Natural killer cell treated with Interleukin-12 subunit alpha and Interleukin-12 subunit beta and Interleukin-15 and Interleukin-18, amount 100 ng/mL, for 72 hours (primary cell): ENCODE data around the gene INF2. TPM values are rescaled to one million over a fixed set of nuclear protein-coding genes. Genes with fewer than 3 reads are reported as not detected.
A peak's percentile ranks its signal among the peaks of the same experiment; 100 is the strongest.
"Not testable (repeated sequence)": the region's sequence is repeated elsewhere in the genome, so short reads cannot be mapped to it uniquely, and the experiment has no call there.

Experiments used
- ATAC-seq, 2 donors: fragments of 150-1000 bp; cut with Tn5 transposase in 1 of 2; sonication (Bioruptor Pico), chemical (Tn5 transposase) in 1 of 2; 2 replicates each; pipeline ENCODE4 v1.10.0; 2021
- DNase-seq: peaks from one replicate; pipeline ENCODE4 v3.0.0; 2022; ENCODE audit warnings: low spot score
- H3K27ac Mint-ChIP-seq, 2 donors: 1 replicate in 1 of 2; 2 replicates in 1 of 2; pipeline ENCODE4 v1.8.0; 2022; ENCODE audit warnings: mixed read lengths in 2 of 2, mild to moderate bottlenecking in 1 of 2, moderate library complexity in 1 of 2
- H3K27me3 Mint-ChIP-seq, 2 donors: 1 replicate in 1 of 2; 2 replicates in 1 of 2; pipeline ENCODE4 v1.8.0; 2022; ENCODE audit warnings: mixed read lengths in 2 of 2
- H3K36me3 Mint-ChIP-seq: one replicate; pipeline ENCODE4 v1.8.0; 2022; ENCODE audit warnings: mixed read lengths
- H3K4me1 Mint-ChIP-seq, 2 donors: 1 replicate in 1 of 2; 2 replicates in 1 of 2; pipeline ENCODE4 v1.8.0; 2022; ENCODE audit warnings: low read depth in 2 of 2, mixed read lengths in 2 of 2, mild to moderate bottlenecking in 1 of 2
- H3K4me3 Mint-ChIP-seq: one replicate; pipeline ENCODE4 v1.8.0; 2022; ENCODE audit warnings: mixed read lengths
- H3K9me3 Mint-ChIP-seq: 2 replicates; pipeline ENCODE4 v1.8.0; 2022; ENCODE audit warnings: mixed read lengths
- total RNA-seq, 2 donors: library from RNA; stranded (reverse); gene quantifications; one replicate each; pipeline ENCODE4 v1.2.3, GENCODE V29; 2022

INF2 gene
- total RNA-seq, 2 donors from 2014 or later, result 19.2 to 44.9 TPM

DNA sequence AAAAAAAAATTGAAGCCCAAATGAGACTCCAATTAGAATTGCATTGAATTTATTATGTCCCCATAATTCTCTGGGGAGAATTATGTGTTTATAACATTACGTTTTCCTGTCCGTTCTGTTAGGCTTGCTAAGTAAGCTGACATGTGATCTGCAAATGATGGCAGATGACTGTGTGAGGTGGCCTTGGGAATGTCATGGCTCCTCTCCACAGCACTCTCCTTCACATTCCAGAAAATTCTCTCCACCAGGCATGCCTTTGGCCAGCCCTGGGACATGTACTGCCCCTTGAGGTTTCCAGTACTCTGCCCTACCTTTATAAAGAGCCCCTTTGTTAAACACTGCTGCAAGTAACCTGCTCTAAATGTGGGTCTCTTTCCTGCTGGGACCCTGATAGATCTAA is 28.3 kb upstream of the INF2 start:
- DNase-seq (peak; percentile 18), ATAC-seq (no peak)
- Mint-ChIP-seq H3K36me3 (peaks cover 11% of the 10 kb centered on the region), H3K4me3 (no peak overlapping the region), H3K9me3 (no peaks in the 10 kb centered on the region), H3K27me3 (peaks cover 28 to 31% of the 10 kb centered on the region in 2 donors), H3K27ac (peak overlapping the region in 1 of 2 donors; percentile 39), H3K4me1 (peaks cover 10 to 14% of the 10 kb centered on the region in 2 donors)

DNA sequence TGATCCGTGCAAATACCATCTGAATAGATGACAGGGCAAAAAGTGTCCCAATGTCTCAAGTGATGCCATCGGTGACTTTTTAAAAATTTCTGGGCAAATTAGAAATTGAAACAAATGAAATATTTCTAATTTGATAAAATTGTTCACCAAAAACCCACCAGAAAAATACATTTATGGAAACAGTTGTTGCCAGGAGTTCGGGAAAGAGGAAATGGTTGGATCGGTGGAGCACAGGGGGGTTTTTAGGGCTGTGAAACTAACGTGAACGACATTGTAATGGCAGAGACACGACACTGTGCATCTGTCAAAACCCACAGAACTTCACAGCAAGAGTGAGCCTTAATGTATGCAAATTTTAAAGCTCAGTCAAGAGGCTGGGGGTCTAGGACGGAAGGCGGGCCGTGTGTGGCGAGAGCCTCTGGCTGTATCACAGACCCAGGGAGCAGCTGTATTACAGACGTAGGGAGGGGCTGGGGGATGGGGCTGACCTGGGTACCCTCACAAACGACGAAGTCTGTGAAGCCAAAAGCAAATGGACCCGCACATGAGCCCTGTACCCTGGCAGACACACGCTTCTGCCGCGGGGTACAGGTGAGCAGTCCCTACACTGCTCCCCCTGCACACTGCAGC is 27.8 kb upstream of the INF2 start:
- not testable (repeated sequence) for H3K9me3 Mint-ChIP-seq, H3K4me3 Mint-ChIP-seq, DNase-seq, ATAC-seq
- peaks cover 10 to 14% of the 10 kb centered on the region in 2 donors for H3K4me1 Mint-ChIP-seq
- H3K36me3 Mint-ChIP-seq, result peaks cover 11% of the 10 kb centered on the region
- H3K27me3 Mint-ChIP-seq, result peaks cover 25 to 28% of the 10 kb centered on the region in 2 donors
- peak overlapping the region in 1 of 2 donors; percentile 39 for H3K27ac Mint-ChIP-seq

- DNase-seq, H3K9me3 Mint-ChIP-seq, ATAC-seq, H3K27ac Mint-ChIP-seq, H3K4me3 Mint-ChIP-seq: not testable (repeated sequence)
- Mint-ChIP-seq H3K4me1 (peaks cover 10 to 14% of the 10 kb centered on the region in 2 donors), H3K36me3 (peaks cover 11% of the 10 kb centered on the region), H3K27me3 (peaks cover 25 to 28% of the 10 kb centered on the region in 2 donors)
Measured at GRCh38 chr14:104662472-104662871, 26.9 kb upstream of the INF2 start.

- peaks cover 25 to 26% of the 10 kb centered on the region in 2 donors for H3K27me3 Mint-ChIP-seq
- H3K9me3 Mint-ChIP-seq, result no peaks in the 10 kb centered on the region
- peaks cover 11% of the 10 kb centered on the region for H3K36me3 Mint-ChIP-seq
- ATAC-seq, result no peak
- no peak overlapping the region for H3K4me3 Mint-ChIP-seq
- H3K27ac Mint-ChIP-seq, result no peak overlapping the region
- H3K4me1 Mint-ChIP-seq, result peaks cover 10 to 14% of the 10 kb centered on the region in 2 donors
- DNase-seq, result no peak
Measured at GRCh38 chr14:104664107-104664506, 25.3 kb upstream of the INF2 start.

- Mint-ChIP-seq H3K4me3 (peak overlapping the region; percentile 21), H3K27me3 (peaks cover 25 to 26% of the 10 kb centered on the region in 2 donors), H3K27ac (no peak overlapping the region), H3K9me3 (no peaks in the 10 kb centered on the region), H3K36me3 (peaks cover 11% of the 10 kb centered on the region), H3K4me1 (peaks cover 10 to 14% of the 10 kb centered on the region in 2 donors)
- DNase-seq (no peak), ATAC-seq (no peak)
Measured at GRCh38 chr14:104664588-104664987, 24.8 kb upstream of the INF2 start.

DNA sequence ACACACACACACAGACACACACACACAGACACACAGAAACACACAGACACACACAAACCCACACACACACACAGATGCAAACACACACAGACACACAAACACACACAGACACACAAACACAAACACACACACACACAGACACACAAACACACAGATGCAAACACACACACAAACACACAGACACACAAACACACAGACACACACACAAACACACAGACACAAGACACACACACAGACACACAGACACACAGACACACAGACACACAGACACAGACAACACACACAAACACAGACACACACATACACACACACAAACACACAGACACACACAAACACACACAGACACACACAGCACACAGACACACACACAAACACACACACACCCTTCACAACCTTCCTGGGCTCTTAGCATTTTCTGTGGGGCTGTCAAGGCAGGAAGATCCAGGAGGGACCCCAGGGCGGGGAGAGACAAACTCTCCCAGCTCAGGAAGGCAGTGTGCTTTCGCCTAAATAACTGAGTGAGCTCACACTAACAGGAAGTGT is 24.2 kb upstream of the INF2 start:
- peaks cover 26 to 31% of the 10 kb centered on the region in 2 donors for H3K27me3 Mint-ChIP-seq
- H3K9me3 Mint-ChIP-seq, result no peaks in the 10 kb centered on the region
- DNase-seq (no peak), ATAC-seq (no peak)
- H3K4me1 Mint-ChIP-seq, result peaks cover 10 to 14% of the 10 kb centered on the region in 2 donors
- H3K4me3 Mint-ChIP-seq, result peak overlapping the region; percentile 21
- no peak overlapping the region for H3K27ac Mint-ChIP-seq
- peaks cover 11% of the 10 kb centered on the region for H3K36me3 Mint-ChIP-seq

- DNase-seq, result no peak
- Mint-ChIP-seq H3K36me3 (peaks cover 11% of the 10 kb centered on the region), H3K4me3 (no peak overlapping the region), H3K4me1 (peaks cover 10 to 14% of the 10 kb centered on the region in 2 donors), H3K27ac (no peak overlapping the region), H3K27me3 (peaks cover 28 to 35% of the 10 kb centered on the region in 2 donors), H3K9me3 (no peaks in the 10 kb centered on the region)
- peak; percentile 79 to 85 for ATAC-seq
Measured at GRCh38 chr14:104665657-104666522, 23.5 kb upstream of the INF2 start.

- H3K36me3 Mint-ChIP-seq, H3K4me3 Mint-ChIP-seq, H3K27ac Mint-ChIP-seq, H3K9me3 Mint-ChIP-seq, DNase-seq, ATAC-seq: not testable (repeated sequence)
- H3K27me3 Mint-ChIP-seq, result peaks cover 26 to 32% of the 10 kb centered on the region in 2 donors
- H3K4me1 Mint-ChIP-seq, result peaks cover 7 to 14% of the 10 kb centered on the region in 2 donors
Measured at GRCh38 chr14:104666523-104666895, 22.9 kb upstream of the INF2 start.

- Mint-ChIP-seq H3K36me3 (peaks cover 7% of the 10 kb centered on the region), H3K4me3 (no peak overlapping the region), H3K9me3 (no peaks in the 10 kb centered on the region), H3K4me1 (peaks cover 7 to 14% of the 10 kb centered on the region in 2 donors), H3K27me3 (peaks cover 25 to 30% of the 10 kb centered on the region in 2 donors), H3K27ac (no peak overlapping the region)
- DNase-seq (no peak), ATAC-seq (no peak)
Measured at GRCh38 chr14:104666981-104667380, 22.4 kb upstream of the INF2 start.

DNA sequence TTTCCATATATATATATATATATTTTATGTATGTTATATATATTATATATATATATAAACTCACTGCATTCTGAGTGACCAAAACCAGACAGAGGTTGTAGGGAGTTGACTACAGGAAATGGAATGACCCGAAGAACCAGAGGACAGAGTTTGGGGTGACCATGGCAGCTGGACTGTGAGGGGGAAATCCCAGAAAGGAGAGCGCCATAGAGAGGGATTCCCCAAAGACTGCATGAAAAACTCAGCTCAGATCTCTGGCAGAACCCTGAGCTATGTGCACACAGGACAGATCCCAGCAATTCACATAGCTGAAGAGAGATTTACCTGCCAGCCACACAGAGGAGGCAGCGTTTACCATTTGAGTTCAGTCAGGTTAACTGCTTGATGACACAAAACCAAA is 19.7 kb upstream of the INF2 start:
- H3K4me1 Mint-ChIP-seq, result peaks cover 12% of the 10 kb centered on the region in 2 donors
- H3K9me3 Mint-ChIP-seq, result no peaks in the 10 kb centered on the region
- DNase-seq (no peak), ATAC-seq (no peak)
- no peak overlapping the region for H3K27ac Mint-ChIP-seq
- peaks cover 7% of the 10 kb centered on the region for H3K36me3 Mint-ChIP-seq
- peaks cover 25% of the 10 kb centered on the region in 2 donors for H3K27me3 Mint-ChIP-seq
- no peak overlapping the region for H3K4me3 Mint-ChIP-seq

- not testable (repeated sequence) for ATAC-seq, H3K9me3 Mint-ChIP-seq, H3K4me1 Mint-ChIP-seq, H3K4me3 Mint-ChIP-seq, H3K36me3 Mint-ChIP-seq, H3K27ac Mint-ChIP-seq
- peak; percentile 42 for DNase-seq
- H3K27me3 Mint-ChIP-seq, result peaks cover 18 to 24% of the 10 kb centered on the region in 2 donors
Measured at GRCh38 chr14:104671330-104671977, 18.0 kb upstream of the INF2 start.

- peaks cover 20 to 24% of the 10 kb centered on the region in 2 donors for H3K27me3 Mint-ChIP-seq
- not testable (repeated sequence) for H3K4me3 Mint-ChIP-seq, H3K4me1 Mint-ChIP-seq, H3K27ac Mint-ChIP-seq, H3K9me3 Mint-ChIP-seq, H3K36me3 Mint-ChIP-seq, ATAC-seq
- DNase-seq, result peak; percentile 3
Measured at GRCh38 chr14:104672119-104672518, 17.3 kb upstream of the INF2 start.

- Mint-ChIP-seq H3K27me3 (peaks cover 17 to 24% of the 10 kb centered on the region in 2 donors), H3K9me3 (no peaks in the 10 kb centered on the region), H3K36me3 (no peaks in the 10 kb centered on the region), H3K27ac (no peak overlapping the region), H3K4me3 (no peak overlapping the region), H3K4me1 (peaks cover 5 to 6% of the 10 kb centered on the region in 2 donors)
- no peak for ATAC-seq
- DNase-seq, result peak; percentile 51
Measured at GRCh38 chr14:104673481-104673880, 15.9 kb upstream of the INF2 start.
